HG03064 (cell line): Measurements from ENCODE around the gene PARD3B.

Source experiments
- ATAC-seq: cut with Tn5 transposase; IDR thresholded peaks from one replicate; pipeline ENCODE4 v1.9.1; 2021; ENCODE audit warnings: low read depth; ENCODE audit not compliant: unreplicated experiment

The PARD3B gene

GRCh38 chr2:205520311-205520710 is 975.0 kb downstream of the PARD3B start:
- no peak for ATAC-seq

DNA sequence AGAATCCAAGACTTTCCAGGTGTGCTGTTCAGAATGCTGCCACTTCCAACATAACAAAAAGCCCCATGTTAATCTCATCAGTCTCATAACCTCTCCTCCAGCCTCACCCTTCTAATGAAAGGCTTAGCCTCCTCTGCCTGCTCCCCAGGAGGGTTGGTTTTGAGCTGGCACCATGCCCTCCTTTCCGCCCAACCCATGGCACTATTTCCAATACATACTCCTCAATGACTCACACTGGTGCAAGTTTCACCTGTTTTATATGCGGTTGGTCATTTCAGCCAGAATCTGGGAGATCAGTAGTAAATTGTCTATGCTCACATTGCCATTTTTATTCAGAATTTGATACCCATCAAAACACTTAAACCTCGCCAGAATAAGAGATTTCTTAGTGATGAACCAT is 979.4 kb downstream of the PARD3B start:
- ATAC-seq, result no peak

- ATAC-seq, result no peak
Measured at GRCh38 chr2:205527801-205528200, 982.5 kb downstream of the PARD3B start.

DNA sequence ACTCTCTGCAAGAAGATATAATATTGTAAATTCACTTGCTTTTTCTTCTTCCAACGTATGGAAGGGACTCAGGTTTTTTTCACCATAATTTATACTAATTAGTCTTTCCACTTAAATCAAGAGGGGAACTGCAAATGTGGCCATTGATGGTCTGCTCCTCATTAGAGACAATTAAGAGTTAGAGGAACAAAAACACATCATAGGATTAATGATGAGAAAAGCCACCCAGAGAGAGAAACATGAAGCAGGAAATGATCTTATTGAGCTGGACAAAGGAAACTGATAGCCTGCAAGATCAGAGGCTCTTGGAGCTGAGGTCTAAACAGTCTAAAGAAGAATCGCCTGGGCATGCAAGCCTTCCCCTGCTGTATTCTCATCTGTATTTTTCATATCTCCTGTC is 985.8 kb downstream of the PARD3B start:
- no peak for ATAC-seq

DNA sequence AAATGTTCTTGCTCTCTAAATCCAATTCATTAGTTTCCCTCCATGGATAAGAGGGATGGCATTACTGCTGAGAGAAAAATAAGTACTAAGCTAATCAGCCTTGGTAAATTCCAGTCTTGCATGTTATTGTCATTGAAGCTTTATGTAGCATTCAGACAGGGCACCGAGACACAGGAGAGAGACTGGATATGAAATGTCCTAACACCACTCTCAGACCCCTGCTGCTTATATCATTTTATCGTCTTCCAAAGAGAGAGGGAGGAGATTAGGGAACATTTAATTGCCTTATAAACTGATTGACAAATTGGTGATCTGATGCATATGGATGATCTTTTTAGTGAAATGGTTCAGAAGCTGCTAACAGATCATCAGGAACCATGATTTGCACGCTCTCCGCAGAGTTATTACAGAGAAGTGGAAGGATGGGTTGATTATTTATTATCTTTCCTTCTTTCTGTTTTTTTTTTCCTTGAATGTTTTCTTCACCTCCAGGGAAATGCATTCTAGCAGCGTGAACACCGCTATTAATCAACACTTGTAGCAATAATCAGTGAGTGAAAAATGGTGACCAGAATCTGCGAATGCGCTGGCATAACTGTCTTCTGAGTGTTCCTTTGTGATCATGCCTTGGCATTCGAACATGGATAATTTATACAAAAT is 986.3 kb downstream of the PARD3B start:
- no peak for ATAC-seq

DNA sequence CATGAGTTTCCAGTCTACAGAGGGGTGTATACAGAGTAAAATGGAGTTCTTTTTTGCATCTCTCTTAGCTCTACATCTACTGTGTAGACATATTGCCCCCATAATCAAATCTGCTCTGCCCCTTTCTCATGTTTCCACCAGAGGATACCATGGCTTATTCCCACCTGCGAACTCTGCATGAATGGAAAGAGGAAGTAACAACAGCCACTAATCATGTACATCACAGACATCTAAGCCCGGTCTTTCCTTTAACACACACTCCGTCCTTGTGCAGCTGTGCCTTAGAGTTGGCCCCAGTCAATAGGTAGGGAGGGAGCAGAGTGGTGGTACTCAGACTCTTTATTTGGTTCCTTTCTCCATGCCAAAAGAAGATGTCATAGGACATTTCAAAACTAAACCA is 989.7 kb downstream of the PARD3B start:
- ATAC-seq, result no peak

- ATAC-seq, result no peak
Measured at GRCh38 chr2:205539603-205540002, 994.3 kb downstream of the PARD3B start.

DNA sequence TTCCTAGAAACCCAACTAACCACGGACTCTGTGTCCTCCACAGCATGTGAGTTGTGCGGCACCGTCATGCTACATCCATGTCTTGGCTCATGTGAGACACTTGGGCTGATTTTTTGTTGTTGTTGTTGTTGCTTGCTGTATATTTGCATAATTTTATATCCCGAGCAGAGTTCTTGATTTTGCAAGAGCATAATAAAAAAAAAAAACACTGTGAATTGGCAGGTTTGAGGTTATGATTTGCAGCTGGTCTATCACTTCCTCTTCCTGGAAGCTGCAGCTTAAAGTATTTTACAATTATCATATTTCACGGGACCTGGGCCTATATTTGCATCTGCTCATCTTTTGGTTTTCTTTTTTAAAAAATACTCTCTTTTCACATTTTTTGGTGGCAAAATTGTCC is 994.8 kb downstream of the PARD3B start:
- ATAC-seq, result no peak

DNA sequence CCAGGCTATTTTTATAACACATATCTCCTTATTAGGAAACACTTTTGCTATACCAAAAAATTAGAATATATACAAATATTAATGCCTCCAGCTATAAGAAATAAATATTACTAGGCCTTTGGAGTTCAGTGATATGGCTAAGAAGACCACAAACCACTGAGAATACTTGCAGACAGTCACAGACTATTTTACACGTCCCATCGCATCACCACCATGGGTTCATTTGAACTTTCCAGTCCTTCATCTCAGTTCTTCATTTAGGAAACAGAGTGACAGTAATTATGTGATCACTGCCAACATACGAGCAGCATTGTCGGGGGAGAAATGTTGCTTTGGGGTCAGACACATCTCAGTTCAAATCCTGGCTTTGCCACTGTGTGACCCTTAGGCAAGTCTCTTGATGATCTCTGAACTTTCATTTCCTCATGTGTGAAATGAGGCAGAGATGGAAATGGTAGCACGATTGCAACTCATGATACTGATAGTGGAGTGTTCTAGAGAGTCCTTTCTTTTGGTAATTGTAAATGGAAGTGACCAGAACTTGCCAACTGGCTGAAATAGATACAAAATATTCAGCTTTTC is 998.1 kb downstream of the PARD3B start:
- no peak for ATAC-seq

GRCh38 chr2:205543937-205544702 is 998.8 kb downstream of the PARD3B start:
- no peak for ATAC-seq

DNA sequence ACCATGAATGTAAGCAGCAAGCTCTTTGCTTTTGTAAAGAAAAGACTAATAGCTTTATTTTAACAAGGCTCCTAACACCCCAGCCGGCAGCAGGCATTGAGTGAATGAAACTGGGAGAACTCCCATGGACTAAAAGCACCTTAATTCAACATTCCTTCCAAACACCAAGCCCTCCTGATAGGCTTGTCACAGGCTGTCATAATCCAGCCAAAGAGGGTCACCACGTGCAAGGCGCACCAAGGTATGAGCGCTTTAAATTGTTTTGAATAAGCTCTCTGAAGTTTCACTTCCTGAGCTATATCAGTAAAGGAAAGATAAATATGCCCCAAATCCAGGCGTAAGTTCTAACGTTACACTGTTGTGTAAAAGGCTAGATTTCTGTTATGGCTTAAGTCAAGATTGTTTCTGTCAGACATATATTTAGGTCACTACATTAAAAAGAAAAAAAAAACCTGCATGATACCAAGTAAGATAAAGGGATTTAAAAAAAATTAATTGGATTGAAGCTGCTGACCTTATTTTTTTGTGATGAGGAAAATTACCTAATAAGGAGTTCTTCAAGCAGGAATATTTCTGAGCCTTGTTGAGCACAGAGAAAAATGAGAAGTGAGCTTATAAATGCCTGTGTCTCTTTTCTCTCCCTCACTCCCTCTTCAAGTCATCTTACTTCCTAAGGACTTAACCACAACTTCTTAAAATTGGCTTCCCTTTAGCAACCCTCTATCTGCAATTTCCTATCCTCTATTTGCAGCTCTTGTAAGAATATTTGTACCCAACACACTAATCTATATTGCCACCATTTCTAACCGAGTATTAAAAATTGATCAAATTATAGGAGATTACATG is 1000.9 kb downstream of the PARD3B start:
- no peak for ATAC-seq

GRCh38 chr2:205555566-205556230 is 1010.4 kb downstream of the PARD3B start:
- no peak for ATAC-seq

GRCh38 chr2:205556357-205556756 is 1011.1 kb downstream of the PARD3B start:
- ATAC-seq, result no peak

DNA sequence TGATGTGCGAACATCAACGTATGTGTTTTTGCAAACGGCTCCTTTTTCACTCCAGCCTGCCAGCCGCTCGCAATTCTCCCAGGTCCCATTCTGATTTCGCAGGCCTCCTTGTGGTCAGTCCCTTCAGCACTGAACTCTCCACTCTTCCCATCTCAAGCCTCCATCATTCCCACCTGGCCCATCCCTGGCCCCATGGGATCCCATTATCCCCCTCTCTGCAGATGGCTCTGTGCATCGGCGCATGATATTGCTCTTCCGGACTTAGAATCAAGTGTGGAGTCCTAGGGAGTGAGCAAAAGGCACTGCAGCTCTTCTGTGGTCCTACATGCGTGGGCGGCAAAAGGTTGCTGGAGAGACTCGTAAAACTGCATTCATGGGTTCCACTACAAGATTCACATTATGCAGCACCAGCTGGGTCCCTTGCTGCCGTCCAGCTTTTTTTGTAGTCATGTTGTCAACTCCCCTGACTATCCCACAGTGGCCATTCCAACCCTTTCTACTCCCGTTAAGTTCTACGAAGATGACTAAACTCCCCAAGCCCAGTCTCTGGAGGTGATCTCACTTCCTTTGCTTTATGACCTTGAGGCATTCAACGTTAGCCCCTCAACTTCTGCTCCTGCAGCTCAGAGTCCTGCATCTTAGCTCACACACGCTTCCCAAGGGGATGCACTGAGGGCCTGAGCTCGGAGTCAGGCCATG is 1011.7 kb downstream of the PARD3B start:
- no peak for ATAC-seq

DNA sequence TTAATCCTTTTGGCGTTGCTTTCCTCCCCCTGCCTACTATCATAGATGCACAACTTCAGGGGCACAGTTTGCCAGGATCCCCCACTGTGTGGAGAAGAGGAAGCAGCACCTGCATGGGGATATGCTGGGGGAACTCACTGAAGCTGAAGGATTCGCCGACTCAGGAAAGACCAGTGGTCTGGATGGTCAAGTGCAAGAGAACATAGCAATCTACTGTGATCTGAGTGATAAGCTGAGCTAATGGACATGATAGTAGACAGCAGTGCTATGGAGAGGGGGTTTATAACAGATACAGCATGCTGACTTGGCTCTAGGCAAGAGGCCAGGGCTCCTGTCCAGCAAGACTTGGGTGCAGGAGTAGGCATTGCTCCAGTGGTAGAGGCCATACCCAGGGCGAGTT is 1012.6 kb downstream of the PARD3B start:
- ATAC-seq, result no peak

DNA sequence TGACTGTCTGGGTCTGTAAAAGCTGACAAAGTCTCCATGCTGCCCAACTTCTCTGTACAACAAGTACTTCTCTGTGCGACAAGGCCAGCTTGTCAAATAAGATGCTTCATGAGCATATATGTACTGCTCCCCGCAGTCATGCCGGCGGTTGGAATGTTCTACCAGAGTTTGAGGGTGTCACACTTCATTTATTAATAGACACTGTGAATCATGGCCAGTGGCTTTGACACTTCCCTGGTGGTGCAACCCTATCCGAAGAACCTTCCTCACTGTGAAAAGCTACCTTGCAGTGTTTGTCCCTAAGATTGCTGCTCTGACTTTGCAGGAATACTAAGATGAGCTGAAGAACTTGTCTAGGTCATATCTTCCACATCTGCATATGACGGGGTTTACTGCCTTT is 1016.2 kb downstream of the PARD3B start:
- no peak for ATAC-seq

GRCh38 chr2:205563646-205564045 is 1018.4 kb downstream of the PARD3B start:
- ATAC-seq, result no peak

DNA sequence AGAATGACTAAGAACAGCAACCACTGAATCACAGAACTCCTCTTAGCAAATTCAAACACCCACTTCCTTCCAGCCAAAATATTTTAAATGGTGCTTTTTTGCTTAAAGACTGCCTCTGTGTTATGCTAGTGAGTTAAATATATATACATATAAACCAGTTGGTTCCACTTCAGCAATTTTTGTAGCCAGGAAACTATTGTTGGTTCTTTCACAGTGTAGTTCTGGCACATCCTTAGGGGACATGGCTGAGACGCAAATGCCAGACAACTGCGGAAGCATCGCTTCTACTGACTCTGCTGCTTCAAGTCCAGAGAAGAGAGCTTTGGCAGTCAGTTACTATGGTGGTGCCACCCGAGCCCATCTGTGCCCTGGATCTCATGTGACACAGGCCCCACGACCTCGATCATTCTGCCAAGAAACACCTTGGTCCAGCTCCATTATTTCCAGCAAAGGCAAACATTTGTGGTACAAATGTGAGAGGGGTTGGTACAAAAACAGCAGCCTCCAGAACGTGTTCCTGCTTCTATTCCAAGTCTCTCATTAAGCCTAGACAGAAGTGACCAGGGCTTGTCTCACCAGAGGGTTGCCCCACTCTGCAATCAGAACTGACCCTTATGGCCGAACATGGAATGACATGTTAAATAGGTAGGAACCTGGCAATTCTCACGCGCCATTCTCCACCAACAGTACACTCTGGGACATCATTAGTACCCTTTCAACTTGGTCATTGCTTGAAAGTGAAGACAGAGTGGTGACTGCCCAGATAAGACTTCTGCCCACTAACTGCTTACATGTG is 1019.3 kb downstream of the PARD3B start:
- no peak for ATAC-seq

- no peak for ATAC-seq
Measured at GRCh38 chr2:205565142-205565522, 1019.9 kb downstream of the PARD3B start.
